NCI-H460 (cell line): Measurements from ENCODE around the gene PHF10. TPM values are rescaled to one million over a fixed set of nuclear protein-coding genes. Genes with fewer than 3 reads are reported as not detected.
A peak's percentile ranks its signal among the peaks of the same experiment; 100 is the strongest.
"Not testable (repeated sequence)": the region's sequence is repeated elsewhere in the genome, so short reads cannot be mapped to it uniquely, and the experiment has no call there.

Source experiments
- DNase-seq: peaks from one replicate; pipeline ENCODE4 v3.0.0-alpha.2; 2016; ENCODE audit warnings: low read depth; ENCODE audit errors: extremely low read depth
- total RNA-seq: library from RNA; depleted of rRNA; stranded (reverse); fragments of >200 nt; shearing (Covaris generic); gene quantifications from 2 replicates; pipeline ENCODE4 v1.2.3, GENCODE V29; 2014

Gene PHF10
- total RNA-seq, 1 experiment from 2014 or later: 29.8 TPM

GRCh38 chr6:169723991-169724493 lies 258 bp downstream of the PHF10 start:
- peak; percentile 12 for DNase-seq

GRCh38 chr6:169723200-169723909 lies 945 bp downstream of the PHF10 start:
- DNase-seq: peak; percentile 6

GRCh38 chr6:169722362-169723199 lies 1.7 kb downstream of the PHF10 start:
- no peak for DNase-seq

- DNase-seq: no peak
Measured at GRCh38 chr6:169720207-169720855, 4.0 kb downstream of the PHF10 start.

GRCh38 chr6:169719117-169719516 lies 5.2 kb downstream of the PHF10 start:
- no peak for DNase-seq

- no peak for DNase-seq
Measured at GRCh38 chr6:169714595-169714994, 9.7 kb downstream of the PHF10 start.

- no peak for DNase-seq
Measured at GRCh38 chr6:169714178-169714577, 10.1 kb downstream of the PHF10 start.

- DNase-seq: no peak
Measured at GRCh38 chr6:169710009-169710408, 14.3 kb downstream of the PHF10 start.

- no peak for DNase-seq
Measured at GRCh38 chr6:169709293-169709692, 15.0 kb downstream of the PHF10 start.

- no peak for DNase-seq
Measured at GRCh38 chr6:169707772-169708171, 16.5 kb downstream of the PHF10 start.

- no peak for DNase-seq
Measured at GRCh38 chr6:169702840-169703246, 21.5 kb downstream of the PHF10 start.

- DNase-seq: peak; percentile 91
Measured at GRCh38 chr6:169701954-169702839, 22.1 kb downstream of the PHF10 start, which contains the start of the genes C6orf120 and WDR27. C6orf120 (plus strand) TSS chr6:169702126; CDS start chr6:169702460, 334 bp downstream. WDR27 (minus strand) TSS chr6:169702029; CDS start chr6:169689005, 13,024 bp downstream.

GRCh38 chr6:169701311-169701953 lies 22.9 kb downstream of the PHF10 start:
- DNase-seq: no peak

GRCh38 chr6:169700296-169700695 lies 24.0 kb downstream of the PHF10 start:
- DNase-seq: no peak

GRCh38 chr6:169697115-169697514 lies 27.2 kb downstream of the PHF10 start:
- DNase-seq: not testable (repeated sequence)

- no peak for DNase-seq
Measured at GRCh38 chr6:169695131-169695530, 29.2 kb downstream of the PHF10 start.

- DNase-seq: no peak
Measured at GRCh38 chr6:169692516-169692915, 31.8 kb downstream of the PHF10 start.

- DNase-seq: no peak
Measured at GRCh38 chr6:169691260-169691659, 33.0 kb downstream of the PHF10 start.

GRCh38 chr6:169689287-169689686 lies 35.0 kb downstream of the PHF10 start:
- no peak for DNase-seq
